CD14-positive monocyte (primary cell): ENCODE measurements around the gene TAF13. TPM values are rescaled to one million over a fixed set of nuclear protein-coding genes. Genes with fewer than 3 reads are reported as not detected.

Experiments used
- DNase-seq, 3 donors: peaks; one replicate each; pipeline ENCODE4 v3.0.0-alpha.2; 2011 to 2022
- H2AFZ ChIP-seq: 2 replicates; pipeline ENCODE4 v1.6.0; 2012; ENCODE audit warnings: mild to moderate bottlenecking, low read depth, low read length, inconsistent platforms; ENCODE audit not compliant: insufficient read depth, poor library complexity, severe bottlenecking
- H3K27ac ChIP-seq, 2 donors: 1 replicate in 1 of 2; 2 replicates in 1 of 2; pipeline ENCODE4 v1.5.1; 2012 to 2013; ENCODE audit warnings: low read length in 2 of 2, control low read depth in 1 of 2, inconsistent platforms in 1 of 2, low read depth in 1 of 2, mild to moderate bottlenecking in 1 of 2
- H3K27me3 ChIP-seq, 2 donors: one replicate each; pipeline versions ENCODE4 v1.6.0 to v1.6.1; 2011 to 2013; ENCODE audit warnings: low read length in 2 of 2; ENCODE audit not compliant: control insufficient read depth in 2 of 2, insufficient read depth in 2 of 2
- H3K36me3 ChIP-seq, 2 donors: replicated peaks in 1 of 2; 1 replicate in 1 of 2; 2 replicates in 1 of 2; pipeline versions ENCODE4 v1.5.1 to v1.6.1; 2012 to 2013; ENCODE audit warnings: low read length in 2 of 2, control low read depth in 1 of 2, inconsistent platforms in 1 of 2, mild to moderate bottlenecking in 1 of 2; ENCODE audit not compliant: insufficient read depth in 2 of 2, control insufficient read depth in 1 of 2
- H3K4me1 ChIP-seq, 2 donors: 1 replicate in 1 of 2; 2 replicates in 1 of 2; pipeline versions ENCODE4 v1.5.1 to v1.6.1; 2012 to 2013; ENCODE audit warnings: low read length in 2 of 2, control low read depth in 1 of 2, inconsistent platforms in 1 of 2, mild to moderate bottlenecking in 1 of 2, moderate library complexity in 1 of 2; ENCODE audit not compliant: insufficient read depth in 2 of 2, control insufficient read depth in 1 of 2
- H3K4me2 ChIP-seq: replicated peaks from 2 replicates; pipeline ENCODE3; 2012; ENCODE audit warnings: low read length, moderate library complexity, mild to moderate bottlenecking; ENCODE audit not compliant: poor library complexity, severe bottlenecking; ENCODE audit errors: extremely low read depth
- H3K4me3 ChIP-seq, 3 experiments: fragments of 200-600 bp in 1 of 3; sonication (generic) in 1 of 3; replicated peaks in 1 of 3; 1 replicate in 2 of 3; 2 replicates in 1 of 3; pipeline ENCODE4 v1.5.1; 2011 to 2013; ENCODE audit warnings: low read length in 3 of 3, mild to moderate bottlenecking in 3 of 3, control low read depth in 2 of 3, low read depth in 2 of 3, inconsistent platforms in 1 of 3, moderate library complexity in 1 of 3
- H3K79me2 ChIP-seq: 2 replicates; pipeline ENCODE4 v1.6.0; 2012; ENCODE audit warnings: mild to moderate bottlenecking, control low read depth, inconsistent platforms, low read length, moderate library complexity; ENCODE audit not compliant: insufficient read depth
- H3K9ac ChIP-seq: 2 replicates; pipeline ENCODE4 v1.6.0; 2017; ENCODE audit warnings: low read length, mild to moderate bottlenecking; ENCODE audit not compliant: insufficient read depth, poor library complexity, severe bottlenecking
- H3K9me3 ChIP-seq, 2 donors: replicated peaks in 1 of 2; 1 replicate in 1 of 2; 2 replicates in 1 of 2; pipeline versions ENCODE4 v1.5.1 to v1.6.1; 2012 to 2013; ENCODE audit warnings: low read length in 2 of 2, control low read depth in 1 of 2; ENCODE audit not compliant: control insufficient read depth in 1 of 2, insufficient read depth in 1 of 2
- H4K20me1 ChIP-seq: 2 replicates; pipeline ENCODE4 v1.6.0; 2012; ENCODE audit warnings: mild to moderate bottlenecking, low read length, control low read depth, moderate library complexity; ENCODE audit not compliant: insufficient read depth
- H3K27ac Mint-ChIP-seq, 7 donors: one replicate each; pipeline ENCODE4 v1.8.0; 2020; ENCODE audit warnings: mild to moderate bottlenecking in 7 of 7, mixed read lengths in 7 of 7, moderate library complexity in 6 of 7, inconsistent platforms in 2 of 7
- H3K27me3 Mint-ChIP-seq, 3 donors: one replicate each; pipeline ENCODE4 v1.8.0; 2021 to 2022; ENCODE audit warnings: low read depth in 3 of 3, mild to moderate bottlenecking in 3 of 3, mixed read lengths in 3 of 3, moderate library complexity in 3 of 3, inconsistent platforms in 1 of 3
- H3K36me3 Mint-ChIP-seq, 2 donors: one replicate each; pipeline ENCODE4 v1.8.0; 2020; ENCODE audit warnings: mixed read lengths in 2 of 2, inconsistent platforms in 1 of 2, mild to moderate bottlenecking in 1 of 2
- H3K4me1 Mint-ChIP-seq: one replicate; pipeline ENCODE4 v1.8.0; 2020; ENCODE audit warnings: mild to moderate bottlenecking, mixed read lengths
- H3K4me3 Mint-ChIP-seq, 2 donors: one replicate each; pipeline ENCODE4 v1.8.0; 2020; ENCODE audit warnings: mild to moderate bottlenecking in 2 of 2, mixed read lengths in 2 of 2, moderate library complexity in 1 of 2
- H3K9me3 Mint-ChIP-seq, 7 donors: one replicate each; pipeline ENCODE4 v1.8.0; 2020 to 2022; ENCODE audit warnings: mixed read lengths in 7 of 7, mild to moderate bottlenecking in 6 of 7, moderate library complexity in 6 of 7, inconsistent platforms in 2 of 7
- CTCF ChIP-seq: fragments of 200-600 bp; IDR thresholded peaks from one replicate; pipeline ENCODE4 v1.8.0; 2022; ENCODE audit warnings: antibody characterized with exemption, mild to moderate bottlenecking
- WGBS: methylation state at CpG from one replicate; pipeline ENCODE4 v1.1.5; 2013; ENCODE audit warnings: missing lambda C conversion rate; ENCODE audit not compliant: insufficient coverage; 5-methylcytosine and 5-hydroxymethylcytosine counted together
- intact Hi-C, 2 donors: fragments of 100-400 bp; cut with micrococcal nuclease; formaldehyde crosslinking; loops; one replicate each; pipeline versions ENCODE4 v1.15.0 to v1.15.1; 2023
- polyA plus RNA-seq, 3 donors: library from polyadenylated mRNA; depleted of rRNA in 1 of 3; unstranded in 2 of 3; stranded (reverse) in 1 of 3; fragments of 300-500 nt in 2 of 3; fragments of >200 nt in 1 of 3; fragmentation: Illumina TruSeq in 2 of 3; gene quantifications; 1 replicate in 2 of 3; 2 replicates in 1 of 3; pipeline ENCODE4 v1.2.3, GENCODE V29; 2012 to 2021

Gene TAF13
- polyA plus RNA-seq, 3 donors: 1.2 to 17.7 (median 5.2) TPM

- peak overlapping the region; percentile 85 for H3K4me2 ChIP-seq
- H3K36me3 Mint-ChIP-seq: peaks cover 17 to 22% of the 10 kb centered on the region in 2 donors
- peak; percentile 80 for TF ChIP-seq CTCF
- peaks cover 15 to 18% of the 10 kb centered on the region in 2 donors for H3K36me3 ChIP-seq
- peaks cover 36% of the 10 kb centered on the region for H3K79me2 ChIP-seq
- H3K4me1 Mint-ChIP-seq: peaks cover 21% of the 10 kb centered on the region
- peak overlapping the region; percentile 64 to 88 (median 86) for H3K4me3 ChIP-seq
- peak overlapping the region; percentile 85 to 90 for H3K27ac ChIP-seq
- H3K27me3 Mint-ChIP-seq: peaks cover 0 to 3% (median 0%) of the 10 kb centered on the region in 3 donors
- under 1% methylated on average over 62 of the region's 77 CpGs for WGBS
- peak; percentile 93 to 97 (median 95) for DNase-seq
- peak overlapping the region; percentile 89 for H3K9ac ChIP-seq
- intact Hi-C loops: loop anchor here (1.0 to 5.0 kb wide), 3 partner anchors 10 to 353 kb away; partner anchors contain the start of genes STXBP3 (in 1 of the 2), TMEM167B (in 1 of the 2) and WDR47 (in 1 of the 2)
- no peaks in the 10 kb centered on the region for H3K9me3 ChIP-seq
- peaks cover 0 to 3% (median 0%) of the 10 kb centered on the region in 7 donors for H3K9me3 Mint-ChIP-seq
- no peaks in the 10 kb centered on the region for H3K27me3 ChIP-seq
- H3K4me3 Mint-ChIP-seq: peak overlapping the region; percentile 98 to 99
- peaks cover 19 to 29% of the 10 kb centered on the region in 2 donors for H3K4me1 ChIP-seq
- peaks cover 6% of the 10 kb centered on the region for H4K20me1 ChIP-seq
- H2AFZ ChIP-seq: peak overlapping the region; percentile 82
- peak overlapping the region; percentile 92 to 98 (median 96) for H3K27ac Mint-ChIP-seq
These were observed 24.4 kb upstream of the TAF13 start for GRCh38 chr1:109099938-109100773.

GRCh38 chr1:109096120-109096519 is 20.3 kb upstream of the TAF13 start:
- Mint-ChIP-seq H3K36me3 (peaks cover 41 to 47% of the 10 kb centered on the region in 2 donors), H3K4me1 (peaks cover 27% of the 10 kb centered on the region), H3K27ac (peak overlapping the region in 1 of 7 donors; percentile 2), H3K9me3 (no peaks in the 10 kb centered on the region), H3K27me3 (peaks cover 0 to 2% (median 0%) of the 10 kb centered on the region in 3 donors), H3K4me3 (no peak overlapping the region)
- TF ChIP-seq CTCF: no peak
- H3K4me1 ChIP-seq: peaks cover 24 to 33% of the 10 kb centered on the region in 2 donors
- peaks cover 70% of the 10 kb centered on the region for H3K79me2 ChIP-seq
- no peak overlapping the region for H3K4me2 ChIP-seq
- no peak overlapping the region for H3K9ac ChIP-seq
- WGBS: 100% methylated on average over 1 of the region's 1 CpG
- no peak overlapping the region for H3K4me3 ChIP-seq
- H3K27ac ChIP-seq: no peak overlapping the region
- no peaks in the 10 kb centered on the region for H3K9me3 ChIP-seq
- DNase-seq: no peak
- H3K27me3 ChIP-seq: no peaks in the 10 kb centered on the region
- intact Hi-C loops: loop anchor here (5.0 kb wide), 2 partner anchors 54 to 349 kb away; partner anchors contain the start of genes STXBP3 (in 1 of the 2) and WDR47 (in 1 of the 2)
- H4K20me1 ChIP-seq: peaks cover 14% of the 10 kb centered on the region
- H2AFZ ChIP-seq: no peak overlapping the region
- H3K36me3 ChIP-seq: peaks cover 36 to 44% of the 10 kb centered on the region in 2 donors
